Hepatocyte (in vitro differentiated cells): ENCODE measurements around the gene CRISP2. TPM values are rescaled to one million over a fixed set of nuclear protein-coding genes. Genes with fewer than 3 reads are reported as not detected.
A peak's percentile ranks its signal among the peaks of the same experiment; 100 is the strongest.
"Not testable (repeated sequence)": the region's sequence is repeated elsewhere in the genome, so short reads cannot be mapped to it uniquely, and the experiment has no call there.

Experiments used
- DNase-seq: peaks from one replicate; pipeline ENCODE4 v3.0.0-alpha.2; 2016; ENCODE audit warnings: low spot score
- H2AFZ ChIP-seq: fragments of 200-600 bp; sonication (generic); 2 replicates; pipeline ENCODE4 v1.6.0; 2016; ENCODE audit warnings: antibody characterized with exemption, mild to moderate bottlenecking
- H3K27ac ChIP-seq: fragments of 200-600 bp; sonication (generic); 2 replicates; pipeline ENCODE4 v1.5.1; 2016; ENCODE audit warnings: mild to moderate bottlenecking
- H3K27me3 ChIP-seq: fragments of 200-600 bp; sonication (generic); 2 replicates; pipeline ENCODE4 v1.6.1; 2016
- H3K36me3 ChIP-seq: fragments of 200-600 bp; sonication (generic); replicated peaks from 2 replicates; pipeline ENCODE4 v1.5.1; 2016; ENCODE audit warnings: low read depth; ENCODE audit not compliant: insufficient read depth
- H3K4me1 ChIP-seq: fragments of 200-600 bp; sonication (generic); 2 replicates; pipeline ENCODE4 v1.5.1; 2016; ENCODE audit warnings: mild to moderate bottlenecking, moderate library complexity; ENCODE audit not compliant: insufficient read depth
- H3K4me2 ChIP-seq: fragments of 200-600 bp; sonication (generic); 2 replicates; pipeline ENCODE4 v1.6.0; 2016
- H3K4me3 ChIP-seq: fragments of 200-600 bp; sonication (generic); 2 replicates; pipeline ENCODE4 v1.5.1; 2016; ENCODE audit warnings: mild to moderate bottlenecking
- H3K79me2 ChIP-seq: fragments of 200-600 bp; sonication (generic); 2 replicates; pipeline ENCODE4 v1.6.0; 2017; ENCODE audit warnings: mild to moderate bottlenecking
- H3K9me2 ChIP-seq: fragments of 200-600 bp; sonication (generic); replicated peaks from 2 replicates; pipeline ENCODE4 v1.6.0; 2017; ENCODE audit warnings: mild to moderate bottlenecking; ENCODE audit not compliant: insufficient read depth
- H3K9me3 ChIP-seq: fragments of 200-600 bp; sonication (generic); 2 replicates; pipeline ENCODE4 v1.5.1; 2016; ENCODE audit warnings: low read depth, mild to moderate bottlenecking
- H4K20me1 ChIP-seq: fragments of 200-600 bp; sonication (generic); 2 replicates; pipeline ENCODE4 v1.6.0; 2016; ENCODE audit warnings: mild to moderate bottlenecking; ENCODE audit not compliant: insufficient read depth, poor library complexity, severe bottlenecking
- EZH2 ChIP-seq: fragments of 200-600 bp; sonication (generic); IDR thresholded peaks from 2 replicates; pipeline ENCODE4 v1.6.1; 2016; ENCODE audit warnings: antibody characterized with exemption, mild to moderate bottlenecking, borderline replicate concordance
- EZH2phosphoT487 ChIP-seq: fragments of 200-600 bp; sonication (generic); IDR thresholded peaks from one replicate; pipeline ENCODE4 v1.6.1; 2018; ENCODE audit warnings: antibody characterized with exemption, mild to moderate bottlenecking, low read depth, moderate library complexity; ENCODE audit not compliant: unreplicated experiment, severe bottlenecking
- WGBS: methylation state at CpG from one replicate; pipeline ENCODE4 v1.1.6; 2016; ENCODE audit warnings: low lambda C conversion rate; ENCODE audit errors: missing lambda C conversion rate; 5-methylcytosine and 5-hydroxymethylcytosine counted together
- polyA plus RNA-seq: library from polyadenylated mRNA; unstranded; fragments of >200 nt; fragmentation: Nextera tagmentation; extraction: Ambion mirVana; gene quantifications from 2 replicates; pipeline ENCODE4 v1.2.1, GENCODE V29; 2016
- total RNA-seq: library from RNA; depleted of rRNA; stranded (reverse); fragments of >200 nt; gene quantifications from 2 replicates; pipeline ENCODE4 v1.2.3, GENCODE V29; 2014
- TF ChIP-seq, protein P1 (sequence below): fragments of 200-600 bp; sonication (generic); IDR thresholded peaks from 2 replicates; pipeline ENCODE4 v1.5.1; 2016; ENCODE audit warnings: antibody characterized with exemption, mild to moderate bottlenecking; ENCODE audit not compliant: poor library complexity

CRISP2 gene
- total and polyA plus RNA-seq, 2 experiments from 2014 or later = 0.21 to 0.57 TPM

GRCh38 chr6:49666480-49666879, 46.9 kb downstream of the CRISP2 start:
- 95% methylated on average over 1 of the region's 1 CpG for WGBS
- Histone ChIP-seq H3K79me2 (no peaks in the 10 kb centered on the region), H3K9me3 (no peaks in the 10 kb centered on the region), H3K4me1 (peaks cover 8% of the 10 kb centered on the region), H3K4me3 (no peak overlapping the region), H3K27me3 (no peaks in the 10 kb centered on the region), H3K4me2 (no peak overlapping the region), H3K27ac (no peak overlapping the region), H3K9me2 (no peaks in the 10 kb centered on the region), H2AFZ (no peak overlapping the region), H3K36me3 (peaks cover 3% of the 10 kb centered on the region), H4K20me1 (no peaks in the 10 kb centered on the region)
- TF ChIP-seq, protein P1, sequence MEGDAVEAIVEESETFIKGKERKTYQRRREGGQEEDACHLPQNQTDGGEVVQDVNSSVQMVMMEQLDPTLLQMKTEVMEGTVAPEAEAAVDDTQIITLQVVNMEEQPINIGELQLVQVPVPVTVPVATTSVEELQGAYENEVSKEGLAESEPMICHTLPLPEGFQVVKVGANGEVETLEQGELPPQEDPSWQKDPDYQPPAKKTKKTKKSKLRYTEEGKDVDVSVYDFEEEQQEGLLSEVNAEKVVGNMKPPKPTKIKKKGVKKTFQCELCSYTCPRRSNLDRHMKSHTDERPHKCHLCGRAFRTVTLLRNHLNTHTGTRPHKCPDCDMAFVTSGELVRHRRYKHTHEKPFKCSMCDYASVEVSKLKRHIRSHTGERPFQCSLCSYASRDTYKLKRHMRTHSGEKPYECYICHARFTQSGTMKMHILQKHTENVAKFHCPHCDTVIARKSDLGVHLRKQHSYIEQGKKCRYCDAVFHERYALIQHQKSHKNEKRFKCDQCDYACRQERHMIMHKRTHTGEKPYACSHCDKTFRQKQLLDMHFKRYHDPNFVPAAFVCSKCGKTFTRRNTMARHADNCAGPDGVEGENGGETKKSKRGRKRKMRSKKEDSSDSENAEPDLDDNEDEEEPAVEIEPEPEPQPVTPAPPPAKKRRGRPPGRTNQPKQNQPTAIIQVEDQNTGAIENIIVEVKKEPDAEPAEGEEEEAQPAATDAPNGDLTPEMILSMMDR = no peak
- TF ChIP-seq EZH2phosphoT487 (no peak), EZH2 (no peak)
- no peak for DNase-seq

GRCh38 chr6:49664817-49665216, 48.5 kb downstream of the CRISP2 start:
- H4K20me1 ChIP-seq = no peaks in the 10 kb centered on the region
- H3K36me3 ChIP-seq = peaks cover 3% of the 10 kb centered on the region
- peaks cover 8% of the 10 kb centered on the region for H3K4me1 ChIP-seq
- no peaks in the 10 kb centered on the region for H3K9me2 ChIP-seq
- H3K27me3 ChIP-seq = no peaks in the 10 kb centered on the region
- no peaks in the 10 kb centered on the region for H3K79me2 ChIP-seq
- no peak overlapping the region for H3K4me2 ChIP-seq
- no peak overlapping the region for H3K27ac ChIP-seq
- no peak overlapping the region for H3K4me3 ChIP-seq
- DNase-seq = no peak
- TF ChIP-seq EZH2 (no peak), EZH2phosphoT487 (no peak)
- TF ChIP-seq, protein P1 = no peak
- 80% methylated on average over 3 of the region's 3 CpGs for WGBS
- H3K9me3 ChIP-seq = no peaks in the 10 kb centered on the region
- no peak overlapping the region for H2AFZ ChIP-seq

GRCh38 chr6:49664054-49664453, 49.3 kb downstream of the CRISP2 start:
- not testable (repeated sequence) for DNase-seq, H3K9me2 ChIP-seq, H3K4me1 ChIP-seq, H3K9me3 ChIP-seq, H3K79me2 ChIP-seq, H3K4me3 ChIP-seq, H3K36me3 ChIP-seq, H3K27me3 ChIP-seq, H2AFZ ChIP-seq, H4K20me1 ChIP-seq, H3K27ac ChIP-seq, H3K4me2 ChIP-seq
- WGBS = 96% methylated on average over 1 of the region's 1 CpG

GRCh38 chr6:49662892-49663261, 50.5 kb downstream of the CRISP2 start:
- Histone ChIP-seq H3K4me1 (peaks cover 3% of the 10 kb centered on the region), H3K79me2 (no peaks in the 10 kb centered on the region), H3K9me2 (no peaks in the 10 kb centered on the region), H3K4me3 (no peak overlapping the region), H4K20me1 (no peaks in the 10 kb centered on the region), H3K36me3 (no peaks in the 10 kb centered on the region), H3K9me3 (no peaks in the 10 kb centered on the region), H3K4me2 (peak overlapping the region; percentile 14), H3K27ac (no peak overlapping the region), H3K27me3 (no peaks in the 10 kb centered on the region), H2AFZ (no peak overlapping the region)
- no peak for TF ChIP-seq EZH2phosphoT487
- TF ChIP-seq, protein P1 = no peak
- no peak for TF ChIP-seq EZH2
- DNase-seq = no peak
- 50% methylated on average over 1 of the region's 1 CpG for WGBS
